ENCODE measurements around the gene SPATS2L. TPM values are rescaled to one million over a fixed set of nuclear protein-coding genes. Genes with fewer than 3 reads are reported as not detected.

The SPATS2L gene
- total and polyA plus RNA-seq, 2 experiments from 2014 or later: 159 to 202 TPM

GRCh38 chr2:200426754-200427153 lies 120.3 kb downstream of the SPATS2L start:
- no peak for DNase-seq (ENCODE audit: low spot score)
- WGBS (ENCODE audit: low lambda C conversion rate, missing lambda C conversion rate): 90% methylated on average over 1 of the region's 1 CpG
- H3K4me1 ChIP-seq (ENCODE audit: insufficient read depth): no peaks in the 10 kb centered on the region
- H3K9me2 ChIP-seq (replicated peaks; ENCODE audit: insufficient read depth): no peaks in the 10 kb centered on the region
- no peaks in the 10 kb centered on the region for H3K27me3 ChIP-seq
- H2AFZ ChIP-seq: no peak overlapping the region
- H3K9me3 ChIP-seq (ENCODE audit: low read depth): no peaks in the 10 kb centered on the region
- no peak overlapping the region for H3K4me3 ChIP-seq
- no peak overlapping the region for H3K4me2 ChIP-seq
- peaks cover 7% of the 10 kb centered on the region for H3K36me3 ChIP-seq (replicated peaks; ENCODE audit: insufficient read depth, low read depth)
- TF ChIP-seq EZH2 (IDR thresholded peaks at IDR 0.05; ENCODE audit: borderline replicate concordance): no peak
- TF ChIP-seq, protein P1, sequence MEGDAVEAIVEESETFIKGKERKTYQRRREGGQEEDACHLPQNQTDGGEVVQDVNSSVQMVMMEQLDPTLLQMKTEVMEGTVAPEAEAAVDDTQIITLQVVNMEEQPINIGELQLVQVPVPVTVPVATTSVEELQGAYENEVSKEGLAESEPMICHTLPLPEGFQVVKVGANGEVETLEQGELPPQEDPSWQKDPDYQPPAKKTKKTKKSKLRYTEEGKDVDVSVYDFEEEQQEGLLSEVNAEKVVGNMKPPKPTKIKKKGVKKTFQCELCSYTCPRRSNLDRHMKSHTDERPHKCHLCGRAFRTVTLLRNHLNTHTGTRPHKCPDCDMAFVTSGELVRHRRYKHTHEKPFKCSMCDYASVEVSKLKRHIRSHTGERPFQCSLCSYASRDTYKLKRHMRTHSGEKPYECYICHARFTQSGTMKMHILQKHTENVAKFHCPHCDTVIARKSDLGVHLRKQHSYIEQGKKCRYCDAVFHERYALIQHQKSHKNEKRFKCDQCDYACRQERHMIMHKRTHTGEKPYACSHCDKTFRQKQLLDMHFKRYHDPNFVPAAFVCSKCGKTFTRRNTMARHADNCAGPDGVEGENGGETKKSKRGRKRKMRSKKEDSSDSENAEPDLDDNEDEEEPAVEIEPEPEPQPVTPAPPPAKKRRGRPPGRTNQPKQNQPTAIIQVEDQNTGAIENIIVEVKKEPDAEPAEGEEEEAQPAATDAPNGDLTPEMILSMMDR (IDR thresholded peaks at IDR 0.05; ENCODE audit: poor library complexity): no peak
- TF ChIP-seq EZH2phosphoT487 (IDR thresholded peaks at IDR 0.05; ENCODE audit: low read depth, severe bottlenecking, unreplicated experiment): no peak
- H3K79me2 ChIP-seq: peaks cover 3% of the 10 kb centered on the region
- no peak overlapping the region for H3K27ac ChIP-seq
- no peaks in the 10 kb centered on the region for H4K20me1 ChIP-seq (ENCODE audit: insufficient read depth, poor library complexity, severe bottlenecking)

- Histone ChIP-seq H3K9me3 (ENCODE audit: low read depth) (no peaks in the 10 kb centered on the region), H4K20me1 (ENCODE audit: insufficient read depth, poor library complexity, severe bottlenecking) (no peaks in the 10 kb centered on the region), H3K4me2 (no peak overlapping the region), H3K4me1 (ENCODE audit: insufficient read depth) (no peaks in the 10 kb centered on the region), H2AFZ (no peak overlapping the region), H3K79me2 (peaks cover 2% of the 10 kb centered on the region), H3K27ac (no peak overlapping the region), H3K36me3 (replicated peaks; ENCODE audit: insufficient read depth, low read depth) (peaks cover 4% of the 10 kb centered on the region), H3K27me3 (no peaks in the 10 kb centered on the region), H3K4me3 (no peak overlapping the region), H3K9me2 (replicated peaks; ENCODE audit: insufficient read depth) (no peaks in the 10 kb centered on the region)
- TF ChIP-seq EZH2 (IDR thresholded peaks at IDR 0.05; ENCODE audit: borderline replicate concordance) (no peak), EZH2phosphoT487 (IDR thresholded peaks at IDR 0.05; ENCODE audit: low read depth, severe bottlenecking, unreplicated experiment) (no peak)
- TF ChIP-seq, protein P1 (IDR thresholded peaks at IDR 0.05; ENCODE audit: poor library complexity): no peak
- 85% methylated on average over 6 of the region's 6 CpGs for WGBS (ENCODE audit: low lambda C conversion rate, missing lambda C conversion rate)
- no peak for DNase-seq (ENCODE audit: low spot score)
Observed at GRCh38 chr2:200428961-200429665, 122.6 kb downstream of the SPATS2L start.

DNA sequence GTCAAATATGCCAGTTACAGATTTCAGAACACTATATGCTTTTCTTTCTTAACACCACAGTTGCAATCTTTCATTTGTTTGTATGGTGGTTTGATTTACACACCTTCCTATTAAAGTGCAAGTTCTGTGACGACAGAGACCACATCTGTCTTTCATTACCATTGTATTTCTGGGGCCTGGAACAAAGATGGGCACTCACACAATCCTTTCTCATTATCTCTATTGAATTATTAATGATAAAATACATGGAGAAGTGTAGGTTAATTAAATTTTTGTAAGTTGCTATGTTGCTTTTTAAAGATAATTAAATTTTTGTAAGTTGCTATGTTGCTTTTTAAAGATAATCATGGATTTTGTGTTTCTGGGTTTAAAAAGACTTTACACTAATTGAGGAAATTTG lies 123.5 kb downstream of the SPATS2L start:
- H3K36me3 ChIP-seq (replicated peaks; ENCODE audit: insufficient read depth, low read depth): peaks cover 4% of the 10 kb centered on the region

GRCh38 chr2:200431996-200432705 lies 125.7 kb downstream of the SPATS2L start:
- no peak overlapping the region for H3K4me2 ChIP-seq
- H3K79me2 ChIP-seq: no peaks in the 10 kb centered on the region
- WGBS (ENCODE audit: low lambda C conversion rate, missing lambda C conversion rate): 73% methylated on average over 1 of the region's 1 CpG
- peaks cover 4% of the 10 kb centered on the region for H3K36me3 ChIP-seq (replicated peaks; ENCODE audit: insufficient read depth, low read depth)
- no peak overlapping the region for H2AFZ ChIP-seq
- H3K4me1 ChIP-seq (ENCODE audit: insufficient read depth): no peaks in the 10 kb centered on the region
- H3K4me3 ChIP-seq: no peak overlapping the region
- no peak for TF ChIP-seq EZH2 (IDR thresholded peaks at IDR 0.05; ENCODE audit: borderline replicate concordance)
- TF ChIP-seq, protein P1 (IDR thresholded peaks at IDR 0.05; ENCODE audit: poor library complexity): no peak
- no peaks in the 10 kb centered on the region for H3K27me3 ChIP-seq
- H4K20me1 ChIP-seq (ENCODE audit: insufficient read depth, poor library complexity, severe bottlenecking): no peaks in the 10 kb centered on the region
- no peak overlapping the region for H3K27ac ChIP-seq
- no peak for DNase-seq (ENCODE audit: low spot score)
- no peaks in the 10 kb centered on the region for H3K9me3 ChIP-seq (ENCODE audit: low read depth)
- no peaks in the 10 kb centered on the region for H3K9me2 ChIP-seq (replicated peaks; ENCODE audit: insufficient read depth)

More for the DNA sequence above, 123.5 kb downstream of the SPATS2L start:
- H3K9me2 ChIP-seq (replicated peaks; ENCODE audit: insufficient read depth): no peaks in the 10 kb centered on the region
- no peak overlapping the region for H3K4me2 ChIP-seq
- H3K79me2 ChIP-seq: no peaks in the 10 kb centered on the region
- H3K4me1 ChIP-seq (ENCODE audit: insufficient read depth): no peaks in the 10 kb centered on the region
- no peak for DNase-seq (ENCODE audit: low spot score)
- no peak overlapping the region for H3K4me3 ChIP-seq
- no peak for TF ChIP-seq EZH2phosphoT487 (IDR thresholded peaks at IDR 0.05; ENCODE audit: low read depth, severe bottlenecking, unreplicated experiment)
- H3K27ac ChIP-seq: no peak overlapping the region
- 64% methylated on average over 1 of the region's 1 CpG for WGBS (ENCODE audit: low lambda C conversion rate, missing lambda C conversion rate)
- no peaks in the 10 kb centered on the region for H4K20me1 ChIP-seq (ENCODE audit: insufficient read depth, poor library complexity, severe bottlenecking)
- H2AFZ ChIP-seq: no peak overlapping the region
- H3K9me3 ChIP-seq (ENCODE audit: low read depth): no peaks in the 10 kb centered on the region
- no peaks in the 10 kb centered on the region for H3K27me3 ChIP-seq
